Measurements from ENCODE around the gene WIPF3.

DNA sequence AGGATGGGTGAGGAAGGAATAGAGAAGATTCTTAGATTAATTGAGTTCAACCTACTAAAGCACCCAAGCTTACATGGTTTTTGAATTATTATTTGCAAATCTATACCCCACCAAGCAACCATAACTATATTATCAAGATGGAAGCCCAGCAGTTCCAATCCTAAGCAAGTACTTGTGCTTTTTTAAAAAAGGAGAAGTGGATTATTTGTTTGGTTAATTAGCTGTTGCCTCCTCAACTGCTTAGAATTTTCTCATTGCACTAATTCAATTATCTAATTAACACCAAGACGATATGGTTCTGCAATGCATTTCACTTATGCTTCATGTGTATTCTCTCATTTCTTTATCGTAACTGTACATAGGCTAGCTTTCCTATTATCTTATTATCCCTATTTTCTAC lies 27.3 kb upstream of the WIPF3 start:
- TF ChIP-seq CTCF (conservative IDR thresholded peaks at IDR 0.05 in 1 of 2, IDR thresholded peaks at IDR 0.05 in 1 of 2; ENCODE audit: extremely low read depth in 1 of 2, insufficient read depth in 1 of 2, low read depth in 1 of 2, low read length in 2 of 2), result no peak
- no peak for TF ChIP-seq EZH2 (IDR thresholded peaks at IDR 0.05; ENCODE audit: borderline replicate concordance, low read length)
